ENCODE results near the gene PDE4D. TPM values are rescaled to one million over a fixed set of nuclear protein-coding genes. Genes with fewer than 3 reads are reported as not detected.

Gene PDE4D
- total RNA-seq, 5 donors from 2014 or later (not counting 1 experiment from before 2014, with no cell fraction given): 45.1 to 136 (median 64.9) TPM

DNA sequence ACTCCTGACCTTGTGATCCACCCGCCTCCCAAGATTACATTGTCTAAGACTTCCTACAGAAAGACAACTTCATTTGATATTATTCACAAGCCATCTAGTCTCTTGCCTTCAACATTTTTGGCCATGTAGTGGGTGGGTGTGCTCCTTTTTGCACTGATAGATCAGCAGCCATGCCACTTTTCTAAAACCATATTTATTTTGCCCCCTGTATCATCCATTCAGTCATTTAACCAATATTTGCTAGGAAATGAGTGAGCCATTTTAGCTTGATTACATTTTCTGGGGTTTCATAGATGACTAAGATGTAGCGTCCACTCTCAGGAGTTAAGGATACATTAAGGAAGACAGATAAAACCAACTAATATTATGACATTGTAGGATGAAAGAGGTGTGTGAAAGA lies 755.0 kb downstream of the PDE4D start:
- H3K4me1 ChIP-seq (ENCODE audit: control insufficient read depth in 1 of 2, extremely low read depth in 1 of 2, insufficient read depth in 2 of 2, low read length in 2 of 2): peaks cover 0 to 7% of the 10 kb centered on the region in 2 experiments
- no CpG with 5 or more reads among the region's 2 CpGs for WGBS (ENCODE audit: insufficient coverage)
- no peaks in the 10 kb centered on the region for H3K27me3 Mint-ChIP-seq
- POLR2A ChIA-PET: interaction anchor here in 1 of 2 donors (1.5 kb wide), 1 partner anchor 20 kb away, joined by 3 read pairs; no protein-coding TSS in a partner anchor
- no peak overlapping the region for H3K27ac ChIP-seq (ENCODE audit: low read length)
- CTCF ChIA-PET: interaction anchor here (0.6 to 2.0 kb wide), 2 partner anchors 25 to 102 kb away, joined by 3 to 4 read pairs; no protein-coding TSS in a partner anchor
- no peak overlapping the region for H3K27ac Mint-ChIP-seq
- ATAC-seq (replicated peaks in 1 of 4) (no peak), DNase-seq (no peak)
- H3K4me1 Mint-ChIP-seq: peaks cover 13 to 24% (median 14%) of the 10 kb centered on the region in 3 donors
- H3K36me3 ChIP-seq (ENCODE audit: control insufficient read depth in 2 of 2, extremely low read depth in 1 of 2, insufficient read depth in 1 of 2, low read length in 1 of 2): no peaks in the 10 kb centered on the region
- no peak overlapping the region for H3K4me3 Mint-ChIP-seq
- no peaks in the 10 kb centered on the region for H3K9me3 ChIP-seq
- H3K36me3 Mint-ChIP-seq: no peaks in the 10 kb centered on the region
- H3K4me3 ChIP-seq (ENCODE audit: control insufficient read depth in 1 of 2, extremely low read depth in 1 of 2, low read length in 1 of 2): no peak overlapping the region
- H3K9me3 Mint-ChIP-seq: no peaks in the 10 kb centered on the region
- H3K27me3 ChIP-seq (replicated peaks in 1 of 2; ENCODE audit: control insufficient read depth in 2 of 2, extremely low read depth in 1 of 2, insufficient read depth in 2 of 2, low read length in 1 of 2): no peaks in the 10 kb centered on the region

DNA sequence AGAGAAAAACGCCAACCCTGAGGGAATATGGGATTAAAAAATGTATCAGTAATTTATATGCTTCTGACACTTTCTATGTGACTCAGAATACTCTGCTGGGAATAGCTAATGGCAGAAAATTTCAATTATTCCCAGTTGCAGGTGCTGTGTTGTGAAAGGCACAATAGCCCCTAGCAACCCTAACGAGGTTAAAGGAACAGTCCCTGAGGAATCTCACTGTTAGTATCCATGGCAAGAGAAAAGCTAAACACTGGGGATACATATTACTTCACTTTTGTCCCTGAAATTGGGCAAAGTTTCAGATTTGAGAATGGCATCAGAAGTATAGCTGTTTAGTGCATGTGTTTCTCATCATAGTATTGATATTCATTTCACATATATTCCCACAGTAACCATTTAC lies 755.7 kb downstream of the PDE4D start:
- no peaks in the 10 kb centered on the region for H3K36me3 ChIP-seq (ENCODE audit: control insufficient read depth in 2 of 2, extremely low read depth in 1 of 2, insufficient read depth in 1 of 2, low read length in 1 of 2)
- ChIA-PET POLR2A (no interaction called here), CTCF (interaction anchor here (0.8 to 2.0 kb wide), 3 partner anchors 9 to 101 kb away, joined by 3 to 4 read pairs (median 3); no protein-coding TSS in a partner anchor)
- no peaks in the 10 kb centered on the region for H3K9me3 ChIP-seq
- DNase-seq (no peak), ATAC-seq (replicated peaks in 1 of 4) (no peak)
- H3K36me3 Mint-ChIP-seq: no peaks in the 10 kb centered on the region
- H3K4me3 ChIP-seq (ENCODE audit: control insufficient read depth in 1 of 2, extremely low read depth in 1 of 2, low read length in 1 of 2): no peak overlapping the region
- H3K4me3 Mint-ChIP-seq: no peak overlapping the region
- H3K27me3 ChIP-seq (replicated peaks in 1 of 2; ENCODE audit: control insufficient read depth in 2 of 2, extremely low read depth in 1 of 2, insufficient read depth in 2 of 2, low read length in 1 of 2): no peaks in the 10 kb centered on the region
- no CpG with 5 or more reads among the region's 2 CpGs for WGBS (ENCODE audit: insufficient coverage)
- H3K27ac ChIP-seq (ENCODE audit: low read length): no peak overlapping the region
- no peak overlapping the region for H3K27ac Mint-ChIP-seq
- H3K4me1 ChIP-seq (ENCODE audit: control insufficient read depth in 1 of 2, extremely low read depth in 1 of 2, insufficient read depth in 2 of 2, low read length in 2 of 2): peaks cover 0 to 7% of the 10 kb centered on the region in 2 experiments
- peaks cover 18 to 27% (median 20%) of the 10 kb centered on the region in 3 donors for H3K4me1 Mint-ChIP-seq
- no peaks in the 10 kb centered on the region for H3K27me3 Mint-ChIP-seq
- H3K9me3 Mint-ChIP-seq: no peaks in the 10 kb centered on the region

GRCh38 chr5:59136549-59136948 lies 757.0 kb downstream of the PDE4D start:
- Histone ChIP-seq H3K27ac (ENCODE audit: low read length) (no peak overlapping the region), H3K27me3 (replicated peaks in 1 of 2; ENCODE audit: control insufficient read depth in 2 of 2, extremely low read depth in 1 of 2, insufficient read depth in 2 of 2, low read length in 1 of 2) (no peaks in the 10 kb centered on the region), H3K4me1 (ENCODE audit: control insufficient read depth in 1 of 2, extremely low read depth in 1 of 2, insufficient read depth in 2 of 2, low read length in 2 of 2) (peaks cover 0 to 16% of the 10 kb centered on the region in 2 experiments), H3K36me3 (ENCODE audit: control insufficient read depth in 2 of 2, extremely low read depth in 1 of 2, insufficient read depth in 1 of 2, low read length in 1 of 2) (no peaks in the 10 kb centered on the region), H3K4me3 (ENCODE audit: control insufficient read depth in 1 of 2, extremely low read depth in 1 of 2, low read length in 1 of 2) (no peak overlapping the region), H3K9me3 (no peaks in the 10 kb centered on the region)
- H3K4me3 Mint-ChIP-seq: no peak overlapping the region
- no peaks in the 10 kb centered on the region for H3K36me3 Mint-ChIP-seq
- POLR2A ChIA-PET: interaction anchor here in 1 of 2 donors (0.5 kb wide), 1 partner anchor 80 kb away, joined by 3 read pairs; no protein-coding TSS in a partner anchor
- DNase-seq: no peak
- WGBS (ENCODE audit: insufficient coverage): no CpG with 5 or more reads among the region's 2 CpGs
- no peak for ATAC-seq (replicated peaks in 1 of 4)
- H3K9me3 Mint-ChIP-seq: no peaks in the 10 kb centered on the region
- H3K4me1 Mint-ChIP-seq: peaks cover 28 to 31% (median 28%) of the 10 kb centered on the region in 3 donors
- no peaks in the 10 kb centered on the region for H3K27me3 Mint-ChIP-seq
- CTCF ChIA-PET: interaction anchor here in 1 of 2 donors (0.7 to 2.0 kb wide), 2 partner anchors 95 to 100 kb away, joined by 4 read pairs; no protein-coding TSS in a partner anchor
- no peak overlapping the region for H3K27ac Mint-ChIP-seq

DNA sequence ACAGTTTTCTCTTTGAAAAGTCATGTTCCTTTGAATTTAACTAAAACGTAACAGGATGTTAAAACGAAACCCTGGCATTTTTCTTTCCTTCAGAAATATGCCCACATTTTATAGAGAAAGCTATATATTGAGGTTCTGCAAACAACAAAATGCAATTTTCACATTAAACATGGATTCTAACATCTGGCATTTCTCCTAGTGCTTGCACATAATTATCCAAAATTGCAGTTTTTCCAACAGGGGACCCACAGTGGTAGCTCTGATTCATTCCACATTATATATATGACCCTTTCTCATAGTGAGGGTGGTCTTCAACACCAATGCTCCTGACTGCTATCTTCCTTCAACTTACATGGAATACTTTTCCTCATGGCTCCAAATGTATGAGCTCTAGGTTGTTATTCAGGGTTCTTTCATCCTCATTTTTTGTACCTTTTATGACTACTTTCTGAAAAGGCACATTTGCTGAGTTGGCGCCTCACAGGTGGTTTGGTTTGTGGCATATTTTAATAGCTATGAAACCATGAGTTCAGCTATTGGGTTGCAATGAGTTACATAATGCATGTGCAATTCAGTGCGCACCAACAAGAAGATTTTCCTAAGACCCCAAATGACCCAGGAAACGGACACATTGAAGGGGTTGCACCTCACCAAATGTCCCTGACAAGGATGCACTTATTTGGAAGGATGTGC lies 758.9 kb downstream of the PDE4D start:
- Mint-ChIP-seq H3K9me3 (no peaks in the 10 kb centered on the region), H3K27me3 (no peaks in the 10 kb centered on the region), H3K36me3 (no peaks in the 10 kb centered on the region), H3K27ac (peak overlapping the region in 1 of 2 donors; percentile 12), H3K4me3 (no peak overlapping the region), H3K4me1 (peaks cover 34 to 40% (median 35%) of the 10 kb centered on the region in 3 donors)
- POLR2A ChIA-PET: no interaction called here
- DNase-seq (no peak), ATAC-seq (replicated peaks in 1 of 4) (no peak)
- CTCF ChIA-PET: interaction anchor here (0.7 to 3.9 kb wide), 4 partner anchors 9 to 101 kb away, joined by 3 to 16 read pairs (median 8); no protein-coding TSS in a partner anchor
- Histone ChIP-seq H3K9me3 (no peaks in the 10 kb centered on the region), H3K27me3 (replicated peaks in 1 of 2; ENCODE audit: control insufficient read depth in 2 of 2, extremely low read depth in 1 of 2, insufficient read depth in 2 of 2, low read length in 1 of 2) (no peaks in the 10 kb centered on the region), H3K36me3 (ENCODE audit: control insufficient read depth in 2 of 2, extremely low read depth in 1 of 2, insufficient read depth in 1 of 2, low read length in 1 of 2) (no peaks in the 10 kb centered on the region), H3K4me3 (ENCODE audit: control insufficient read depth in 1 of 2, extremely low read depth in 1 of 2, low read length in 1 of 2) (no peak overlapping the region), H3K27ac (ENCODE audit: low read length) (no peak overlapping the region), H3K4me1 (ENCODE audit: control insufficient read depth in 1 of 2, extremely low read depth in 1 of 2, insufficient read depth in 2 of 2, low read length in 2 of 2) (peaks cover 0 to 16% of the 10 kb centered on the region in 2 experiments)
- WGBS (ENCODE audit: insufficient coverage): no CpG with 5 or more reads among the region's 5 CpGs

- H3K4me3 Mint-ChIP-seq: no peak overlapping the region
- ChIA-PET POLR2A (no interaction called here), CTCF (interaction anchor here (0.9 to 3.9 kb wide), 4 partner anchors 40 to 242 kb away, joined by 7 to 16 read pairs (median 10); no protein-coding TSS in a partner anchor)
- Histone ChIP-seq H3K4me3 (ENCODE audit: control insufficient read depth in 1 of 2, extremely low read depth in 1 of 2, low read length in 1 of 2) (no peak overlapping the region), H3K36me3 (ENCODE audit: control insufficient read depth in 2 of 2, extremely low read depth in 1 of 2, insufficient read depth in 1 of 2, low read length in 1 of 2) (no peaks in the 10 kb centered on the region), H3K27ac (ENCODE audit: low read length) (no peak overlapping the region), H3K4me1 (ENCODE audit: control insufficient read depth in 1 of 2, extremely low read depth in 1 of 2, insufficient read depth in 2 of 2, low read length in 2 of 2) (peaks cover 0 to 16% of the 10 kb centered on the region in 2 experiments), H3K9me3 (no peaks in the 10 kb centered on the region), H3K27me3 (replicated peaks in 1 of 2; ENCODE audit: control insufficient read depth in 2 of 2, extremely low read depth in 1 of 2, insufficient read depth in 2 of 2, low read length in 1 of 2) (no peaks in the 10 kb centered on the region)
- H3K9me3 Mint-ChIP-seq: no peaks in the 10 kb centered on the region
- 83% methylated on average over 1 of the region's 2 CpGs for WGBS (ENCODE audit: insufficient coverage)
- peaks cover 32 to 43% (median 34%) of the 10 kb centered on the region in 3 donors for H3K4me1 Mint-ChIP-seq
- peak overlapping the region in 1 of 2 donors; percentile 73 for H3K27ac Mint-ChIP-seq
- ATAC-seq (replicated peaks in 1 of 4): no peak
- DNase-seq: no peak
- H3K36me3 Mint-ChIP-seq: no peaks in the 10 kb centered on the region
- H3K27me3 Mint-ChIP-seq: no peaks in the 10 kb centered on the region
These were observed 759.7 kb downstream of the PDE4D start for GRCh38 chr5:59133764-59134261.

- CTCF ChIA-PET: interaction anchor here (0.6 to 3.9 kb wide), 6 partner anchors 12 to 97 kb away, joined by 3 to 16 read pairs (median 4); no protein-coding TSS in a partner anchor
- Mint-ChIP-seq H3K4me3 (no peak overlapping the region), H3K27me3 (no peaks in the 10 kb centered on the region), H3K9me3 (no peaks in the 10 kb centered on the region), H3K36me3 (no peaks in the 10 kb centered on the region), H3K27ac (no peak overlapping the region), H3K4me1 (peaks cover 28 to 43% (median 34%) of the 10 kb centered on the region in 3 donors)
- Histone ChIP-seq H3K9me3 (no peaks in the 10 kb centered on the region), H3K4me3 (ENCODE audit: control insufficient read depth in 1 of 2, extremely low read depth in 1 of 2, low read length in 1 of 2) (no peak overlapping the region), H3K27ac (ENCODE audit: low read length) (peak overlapping the region; percentile 63), H3K4me1 (ENCODE audit: control insufficient read depth in 1 of 2, extremely low read depth in 1 of 2, insufficient read depth in 2 of 2, low read length in 2 of 2) (peaks cover 8 to 25% of the 10 kb centered on the region in 2 experiments), H3K36me3 (ENCODE audit: control insufficient read depth in 2 of 2, extremely low read depth in 1 of 2, insufficient read depth in 1 of 2, low read length in 1 of 2) (no peaks in the 10 kb centered on the region), H3K27me3 (replicated peaks in 1 of 2; ENCODE audit: control insufficient read depth in 2 of 2, extremely low read depth in 1 of 2, insufficient read depth in 2 of 2, low read length in 1 of 2) (no peaks in the 10 kb centered on the region)
- POLR2A ChIA-PET: interaction anchor here (1.0 to 1.5 kb wide), 2 partner anchors 26 to 93 kb away, joined by 3 to 5 read pairs; no protein-coding TSS in a partner anchor
- ATAC-seq (replicated peaks in 1 of 4) (peak in 2 of 4 experiments; percentile 9 to 14), DNase-seq (peak in 13 of 35 experiments; percentile 6 to 52 (median 24))
- no CpG with 5 or more reads among the region's 5 CpGs for WGBS (ENCODE audit: insufficient coverage)
These were observed 761.4 kb downstream of the PDE4D start for GRCh38 chr5:59132131-59132530.
